Stomach smooth muscle (tissue), 2 donors: Measurements from ENCODE around the gene ALK.

Source experiments
- H3K27ac ChIP-seq: one replicate; pipeline ENCODE4 v1.7.0; 2013; ENCODE audit warnings: mild to moderate bottlenecking, low read length, inconsistent platforms
- H3K27me3 ChIP-seq, 2 donors: one replicate each; pipeline ENCODE4 v1.7.0; 2013; ENCODE audit warnings: low read length in 2 of 2; ENCODE audit not compliant: insufficient read depth in 2 of 2, control insufficient read depth in 1 of 2
- H3K36me3 ChIP-seq, 2 donors: one replicate each; pipeline ENCODE4 v1.7.0; 2013; ENCODE audit warnings: low read length in 2 of 2; ENCODE audit not compliant: control insufficient read depth in 2 of 2, insufficient read depth in 2 of 2
- H3K4me1 ChIP-seq: one replicate; pipeline ENCODE4 v1.7.0; 2013; ENCODE audit warnings: low read length; ENCODE audit not compliant: control insufficient read depth, insufficient read depth
- H3K4me3 ChIP-seq, 2 donors: one replicate each; pipeline ENCODE4 v1.7.0; 2013; ENCODE audit warnings: low read length in 2 of 2
- H3K9ac ChIP-seq, 2 donors: one replicate each; pipeline ENCODE4 v1.7.0; 2013; ENCODE audit warnings: low read length in 2 of 2, mild to moderate bottlenecking in 1 of 2
- H3K9me3 ChIP-seq, 2 donors: one replicate each; pipeline ENCODE4 v1.7.0; 2013; ENCODE audit warnings: low read length in 2 of 2; ENCODE audit not compliant: control insufficient read depth in 2 of 2
- donor health status: healthy.
- donor health status: Pancreatic carcinoma.

Gene ALK

GRCh38 chr2:29485117-29485516 lies 436.3 kb downstream of the ALK start:
- Histone ChIP-seq H3K9ac (no peak overlapping the region), H3K27me3 (no peaks in the 10 kb centered on the region), H3K4me3 (no peak overlapping the region), H3K36me3 (no peaks in the 10 kb centered on the region), H3K9me3 (no peaks in the 10 kb centered on the region), H3K4me1 (no peaks in the 10 kb centered on the region), H3K27ac (no peak overlapping the region)

GRCh38 chr2:29482867-29483266 lies 438.5 kb downstream of the ALK start:
- H3K27ac ChIP-seq = no peak overlapping the region

GRCh38 chr2:29482348-29482747 lies 439.0 kb downstream of the ALK start:
- H3K4me3 ChIP-seq = no peak overlapping the region
- H3K9me3 ChIP-seq = no peaks in the 10 kb centered on the region
- no peak overlapping the region for H3K27ac ChIP-seq
- H3K9ac ChIP-seq = no peak overlapping the region
- H3K36me3 ChIP-seq = no peaks in the 10 kb centered on the region
- H3K4me1 ChIP-seq = no peaks in the 10 kb centered on the region
- H3K27me3 ChIP-seq = no peaks in the 10 kb centered on the region

More at GRCh38 chr2:29482867-29483266, 438.5 kb downstream of the ALK start:
- Histone ChIP-seq H3K36me3 (no peaks in the 10 kb centered on the region), H3K27me3 (no peaks in the 10 kb centered on the region), H3K9me3 (no peaks in the 10 kb centered on the region), H3K9ac (no peak overlapping the region), H3K4me1 (no peaks in the 10 kb centered on the region), H3K4me3 (no peak overlapping the region)

- no peaks in the 10 kb centered on the region for H3K36me3 ChIP-seq
- H3K27me3 ChIP-seq = no peaks in the 10 kb centered on the region
- H3K9me3 ChIP-seq = no peaks in the 10 kb centered on the region
- H3K9ac ChIP-seq = no peak overlapping the region
- no peaks in the 10 kb centered on the region for H3K4me1 ChIP-seq
- H3K4me3 ChIP-seq = no peak overlapping the region
- no peak overlapping the region for H3K27ac ChIP-seq
Observed at GRCh38 chr2:29481313-29481712, 440.1 kb downstream of the ALK start.

- H3K9ac ChIP-seq = no peak overlapping the region
- no peak overlapping the region for H3K4me3 ChIP-seq
- H3K9me3 ChIP-seq = no peaks in the 10 kb centered on the region
- no peaks in the 10 kb centered on the region for H3K27me3 ChIP-seq
- H3K27ac ChIP-seq = no peak overlapping the region
- no peaks in the 10 kb centered on the region for H3K36me3 ChIP-seq
- H3K4me1 ChIP-seq = no peaks in the 10 kb centered on the region
Observed at GRCh38 chr2:29480426-29480825, 441.0 kb downstream of the ALK start.

- H3K4me3 ChIP-seq = no peak overlapping the region
- no peaks in the 10 kb centered on the region for H3K27me3 ChIP-seq
- H3K9ac ChIP-seq = no peak overlapping the region
- no peaks in the 10 kb centered on the region for H3K4me1 ChIP-seq
- H3K27ac ChIP-seq = no peak overlapping the region
- H3K36me3 ChIP-seq = no peaks in the 10 kb centered on the region
- H3K9me3 ChIP-seq = no peaks in the 10 kb centered on the region
Observed at GRCh38 chr2:29479401-29479800, 442.0 kb downstream of the ALK start.

- Histone ChIP-seq H3K9me3 (no peaks in the 10 kb centered on the region), H3K4me3 (no peak overlapping the region), H3K9ac (no peak overlapping the region), H3K27ac (no peak overlapping the region), H3K4me1 (no peaks in the 10 kb centered on the region), H3K36me3 (no peaks in the 10 kb centered on the region), H3K27me3 (no peaks in the 10 kb centered on the region)
Observed at GRCh38 chr2:29478641-29479040, 442.7 kb downstream of the ALK start.

GRCh38 chr2:29477186-29477585 lies 444.2 kb downstream of the ALK start:
- Histone ChIP-seq H3K9me3 (peaks cover 0 to 2% of the 10 kb centered on the region in 2 donors), H3K27ac (no peak overlapping the region), H3K36me3 (no peaks in the 10 kb centered on the region)

GRCh38 chr2:29475499-29475898 lies 445.9 kb downstream of the ALK start:
- H3K4me3 ChIP-seq = no peak overlapping the region
- no peak overlapping the region for H3K9ac ChIP-seq
- no peaks in the 10 kb centered on the region for H3K4me1 ChIP-seq
- no peak overlapping the region for H3K27ac ChIP-seq
- peaks cover 0 to 2% of the 10 kb centered on the region in 2 donors for H3K9me3 ChIP-seq
- no peaks in the 10 kb centered on the region for H3K36me3 ChIP-seq
- H3K27me3 ChIP-seq = no peaks in the 10 kb centered on the region

More at GRCh38 chr2:29477186-29477585, 444.2 kb downstream of the ALK start:
- H3K4me3 ChIP-seq = no peak overlapping the region
- no peaks in the 10 kb centered on the region for H3K27me3 ChIP-seq
- H3K9ac ChIP-seq = no peak overlapping the region
- H3K4me1 ChIP-seq = no peaks in the 10 kb centered on the region

- Histone ChIP-seq H3K4me3 (no peak overlapping the region), H3K4me1 (no peaks in the 10 kb centered on the region), H3K9me3 (peaks cover 0 to 2% of the 10 kb centered on the region in 2 donors), H3K9ac (no peak overlapping the region), H3K27ac (no peak overlapping the region), H3K36me3 (no peaks in the 10 kb centered on the region), H3K27me3 (no peaks in the 10 kb centered on the region)
Observed at GRCh38 chr2:29469961-29470360, 451.4 kb downstream of the ALK start.

GRCh38 chr2:29469516-29469915 lies 451.9 kb downstream of the ALK start:
- no peaks in the 10 kb centered on the region for H3K27me3 ChIP-seq
- H3K9me3 ChIP-seq = peaks cover 0 to 2% of the 10 kb centered on the region in 2 donors
- no peaks in the 10 kb centered on the region for H3K36me3 ChIP-seq
- H3K9ac ChIP-seq = no peak overlapping the region
- no peak overlapping the region for H3K27ac ChIP-seq
- no peak overlapping the region for H3K4me3 ChIP-seq
- no peaks in the 10 kb centered on the region for H3K4me1 ChIP-seq
